Coronary artery (tissue), 2 donors: ENCODE data around the gene DDX54.
A peak's percentile ranks its signal among the peaks of the same experiment; 100 is the strongest.

ENCODE experiments used
- DNase-seq: peaks from one replicate; pipeline ENCODE4 v3.0.0-alpha.2; 2017; ENCODE audit warnings: low spot score
- H3K27ac ChIP-seq, 2 donors: fragments of 200-600 bp; sonication (generic); one replicate each; pipeline ENCODE4 v1.5.1; 2016 to 2019
- H3K4me3 ChIP-seq: fragments of 200-600 bp; sonication (generic); 2 replicates; pipeline ENCODE4 v1.5.1; 2016; ENCODE audit warnings: mild to moderate bottlenecking, moderate library complexity
- TF ChIP-seq, protein P1 (sequence below): fragments of 200-600 bp; sonication (generic); IDR thresholded peaks from one replicate; pipeline ENCODE4 v1.5.1; 2019; ENCODE audit warnings: antibody characterized with exemption

The DDX54 gene, protein sequence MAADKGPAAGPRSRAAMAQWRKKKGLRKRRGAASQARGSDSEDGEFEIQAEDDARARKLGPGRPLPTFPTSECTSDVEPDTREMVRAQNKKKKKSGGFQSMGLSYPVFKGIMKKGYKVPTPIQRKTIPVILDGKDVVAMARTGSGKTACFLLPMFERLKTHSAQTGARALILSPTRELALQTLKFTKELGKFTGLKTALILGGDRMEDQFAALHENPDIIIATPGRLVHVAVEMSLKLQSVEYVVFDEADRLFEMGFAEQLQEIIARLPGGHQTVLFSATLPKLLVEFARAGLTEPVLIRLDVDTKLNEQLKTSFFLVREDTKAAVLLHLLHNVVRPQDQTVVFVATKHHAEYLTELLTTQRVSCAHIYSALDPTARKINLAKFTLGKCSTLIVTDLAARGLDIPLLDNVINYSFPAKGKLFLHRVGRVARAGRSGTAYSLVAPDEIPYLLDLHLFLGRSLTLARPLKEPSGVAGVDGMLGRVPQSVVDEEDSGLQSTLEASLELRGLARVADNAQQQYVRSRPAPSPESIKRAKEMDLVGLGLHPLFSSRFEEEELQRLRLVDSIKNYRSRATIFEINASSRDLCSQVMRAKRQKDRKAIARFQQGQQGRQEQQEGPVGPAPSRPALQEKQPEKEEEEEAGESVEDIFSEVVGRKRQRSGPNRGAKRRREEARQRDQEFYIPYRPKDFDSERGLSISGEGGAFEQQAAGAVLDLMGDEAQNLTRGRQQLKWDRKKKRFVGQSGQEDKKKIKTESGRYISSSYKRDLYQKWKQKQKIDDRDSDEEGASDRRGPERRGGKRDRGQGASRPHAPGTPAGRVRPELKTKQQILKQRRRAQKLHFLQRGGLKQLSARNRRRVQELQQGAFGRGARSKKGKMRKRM

DNA sequence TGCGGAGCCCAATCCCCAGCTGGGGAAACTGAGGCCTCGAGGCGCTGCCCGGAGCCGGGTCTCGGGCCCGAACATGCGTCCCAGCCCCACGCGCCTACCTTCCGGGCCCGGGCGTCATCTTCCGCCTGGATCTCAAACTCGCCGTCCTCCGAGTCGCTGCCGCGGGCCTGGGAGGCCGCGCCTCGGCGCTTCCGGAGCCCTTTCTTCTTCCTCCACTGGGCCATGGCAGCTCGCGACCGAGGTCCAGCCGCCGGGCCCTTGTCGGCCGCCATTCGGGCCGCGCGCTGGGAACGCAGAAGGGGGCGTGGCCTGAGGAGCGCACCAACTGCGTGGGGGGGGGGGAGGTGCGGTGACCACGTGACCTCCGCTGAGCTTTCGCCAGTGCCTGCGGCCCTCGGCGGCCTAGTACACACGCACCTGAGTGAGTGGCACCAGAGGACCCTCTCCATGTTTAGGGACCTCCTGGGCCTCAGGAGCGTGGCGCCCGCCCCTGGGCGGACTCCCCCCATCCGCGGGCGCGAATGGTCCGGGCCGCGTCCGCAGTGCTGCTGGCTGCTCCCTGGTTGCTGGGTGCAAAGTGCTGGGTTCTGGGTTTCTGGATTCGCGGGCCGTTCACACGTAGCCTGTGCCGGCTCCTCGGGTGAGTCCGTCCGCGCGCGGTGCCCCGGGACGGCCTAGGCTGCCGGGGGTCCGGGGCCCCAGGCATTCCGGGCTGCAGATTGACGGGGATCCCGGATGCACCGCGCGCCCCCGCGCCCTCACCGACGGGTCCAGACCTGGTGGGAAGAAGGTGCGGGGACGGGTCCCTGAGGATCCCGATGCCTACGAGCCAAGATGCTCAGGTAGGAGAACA lies at the start of gene DDX54, which contains the start of gene RITA1:
DDX54 (minus strand) TSS at position 299 of the 853 bp plus-strand sequence; CDS start at position 272, 27 bp downstream.
RITA1 (plus strand) TSS at position 542 of the 853 bp plus-strand sequence. CDS start 1,026 bp downstream, outside the sequence.
- TF ChIP-seq, protein P1, sequence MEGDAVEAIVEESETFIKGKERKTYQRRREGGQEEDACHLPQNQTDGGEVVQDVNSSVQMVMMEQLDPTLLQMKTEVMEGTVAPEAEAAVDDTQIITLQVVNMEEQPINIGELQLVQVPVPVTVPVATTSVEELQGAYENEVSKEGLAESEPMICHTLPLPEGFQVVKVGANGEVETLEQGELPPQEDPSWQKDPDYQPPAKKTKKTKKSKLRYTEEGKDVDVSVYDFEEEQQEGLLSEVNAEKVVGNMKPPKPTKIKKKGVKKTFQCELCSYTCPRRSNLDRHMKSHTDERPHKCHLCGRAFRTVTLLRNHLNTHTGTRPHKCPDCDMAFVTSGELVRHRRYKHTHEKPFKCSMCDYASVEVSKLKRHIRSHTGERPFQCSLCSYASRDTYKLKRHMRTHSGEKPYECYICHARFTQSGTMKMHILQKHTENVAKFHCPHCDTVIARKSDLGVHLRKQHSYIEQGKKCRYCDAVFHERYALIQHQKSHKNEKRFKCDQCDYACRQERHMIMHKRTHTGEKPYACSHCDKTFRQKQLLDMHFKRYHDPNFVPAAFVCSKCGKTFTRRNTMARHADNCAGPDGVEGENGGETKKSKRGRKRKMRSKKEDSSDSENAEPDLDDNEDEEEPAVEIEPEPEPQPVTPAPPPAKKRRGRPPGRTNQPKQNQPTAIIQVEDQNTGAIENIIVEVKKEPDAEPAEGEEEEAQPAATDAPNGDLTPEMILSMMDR: no peak
- peak within 1 kb of the TSS; percentile 76 for H3K4me3 ChIP-seq
- DNase-seq: peak; percentile 91
- H3K27ac ChIP-seq: peak within 1 kb of the TSS; percentile 84 to 88

DNA sequence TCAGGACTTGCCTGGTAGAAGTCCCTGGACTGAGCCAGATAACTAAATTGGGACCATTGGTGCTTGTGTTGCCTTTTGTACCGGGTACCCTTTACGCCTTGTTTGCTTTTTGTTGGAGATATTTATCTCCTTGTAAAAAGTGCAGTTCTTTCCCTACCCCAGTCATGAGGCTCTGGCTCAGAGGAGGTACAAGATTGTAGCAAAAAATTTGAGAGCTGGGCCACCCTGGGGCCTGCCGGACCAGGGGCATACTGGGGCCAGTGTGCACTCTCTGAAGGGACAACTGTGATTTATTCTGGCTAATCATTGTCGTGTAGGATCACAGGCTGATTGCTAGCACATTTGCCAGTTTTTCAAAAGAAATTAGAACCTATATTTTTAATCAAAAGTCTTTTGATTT lies 49.2 kb upstream of the DDX54 start:
- Histone ChIP-seq H3K27ac (no peak overlapping the region), H3K4me3 (no peak overlapping the region)
- TF ChIP-seq, protein P1: no peak
- no peak for DNase-seq

DNA sequence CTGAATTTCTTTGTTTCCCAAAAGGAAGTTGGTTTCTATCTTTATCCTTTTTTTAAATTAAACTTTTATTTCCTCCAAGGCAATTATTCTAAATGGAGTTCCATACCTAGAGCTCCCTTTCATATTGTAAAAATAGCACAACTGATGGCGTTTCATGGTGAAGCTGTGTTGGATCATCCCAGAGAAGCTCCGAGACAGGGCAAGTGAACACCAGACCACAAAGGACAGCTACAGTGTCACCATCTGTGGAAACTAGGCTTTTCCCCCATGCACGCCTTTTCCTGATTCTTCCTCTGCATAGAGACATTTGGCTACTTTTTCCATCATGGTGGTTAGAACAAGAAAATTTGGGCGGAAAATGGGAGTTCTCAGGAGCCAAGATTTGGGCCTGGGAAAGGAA lies 48.7 kb upstream of the DDX54 start:
- no peak for DNase-seq

DNA sequence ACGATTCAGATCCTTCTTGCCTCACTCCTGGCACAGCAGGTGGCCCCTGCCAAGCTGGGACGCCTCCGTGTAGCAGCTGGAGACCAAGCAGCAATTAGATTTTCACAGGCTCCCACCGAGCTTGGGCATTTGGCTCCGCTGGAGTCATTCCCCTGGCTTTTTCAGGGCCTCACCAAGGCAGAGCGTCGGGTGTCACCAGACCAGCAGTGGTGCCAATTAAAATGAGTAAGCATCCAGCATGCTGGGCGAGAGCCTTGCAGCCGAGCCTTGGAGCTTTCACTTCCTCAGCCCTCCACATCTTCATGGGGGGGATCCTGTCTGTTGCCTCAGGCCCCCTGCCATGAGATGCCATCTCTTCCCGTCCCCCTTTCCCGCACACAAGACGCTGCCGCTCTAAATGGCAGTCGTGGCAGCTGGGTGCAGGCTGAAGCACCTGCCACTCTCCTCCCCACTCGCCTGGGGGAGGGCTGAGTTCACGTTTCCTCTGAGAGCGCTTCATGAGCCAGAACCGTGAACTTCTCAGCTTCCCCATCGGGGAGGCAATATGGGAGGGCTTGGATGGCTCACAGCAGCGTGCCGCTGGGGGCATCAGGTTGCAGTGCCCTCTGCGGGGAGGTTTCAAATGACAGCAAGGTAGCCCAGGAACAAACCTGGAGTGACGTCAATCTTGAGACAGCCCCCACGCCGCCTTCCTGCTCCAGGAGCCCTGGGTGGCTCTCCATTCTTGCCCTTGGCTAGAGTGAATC lies 47.7 kb upstream of the DDX54 start:
- peak overlapping the region; percentile 44 for H3K4me3 ChIP-seq
- DNase-seq: no peak

More for the DNA sequence above, 48.7 kb upstream of the DDX54 start:
- Histone ChIP-seq H3K4me3 (no peak overlapping the region), H3K27ac (peak overlapping the region in 1 of 2 donors; percentile 79)
- TF ChIP-seq, protein P1: no peak

DNA sequence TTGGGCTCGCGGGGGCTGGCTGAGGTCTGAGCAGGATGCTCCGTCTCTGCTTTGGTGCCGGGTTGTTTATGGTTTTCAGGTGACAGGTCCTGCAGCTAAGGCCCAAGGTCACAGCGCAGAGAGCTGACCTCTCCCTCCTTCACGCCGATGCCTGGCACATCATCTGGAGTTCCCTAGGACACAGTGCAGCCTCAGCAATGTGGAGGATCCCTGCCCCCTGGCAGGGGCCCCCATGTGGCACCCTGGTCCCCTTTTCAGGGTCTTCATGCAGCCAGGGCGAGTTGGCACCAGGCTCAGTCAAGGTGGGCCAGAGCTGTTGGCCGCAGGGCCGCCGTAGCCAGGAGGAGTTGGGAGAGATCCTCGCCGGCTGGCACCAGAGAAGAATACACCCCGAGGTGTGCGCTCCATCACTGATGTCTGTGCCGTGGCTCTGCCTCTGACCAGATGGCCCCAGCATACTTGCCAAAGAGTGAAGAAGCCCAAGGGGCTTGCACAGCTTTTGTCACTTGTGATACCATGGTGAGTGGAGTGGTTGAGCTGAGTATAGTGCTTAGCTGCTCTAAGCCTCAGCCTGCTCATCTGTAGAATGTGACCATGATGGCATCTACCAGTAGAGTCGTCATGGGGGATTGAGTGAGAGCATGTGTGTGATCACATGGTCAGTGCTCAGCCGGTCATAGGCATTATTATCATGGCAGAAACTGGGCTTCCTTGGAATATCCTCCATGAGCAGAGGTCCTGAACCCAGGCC lies 47.0 kb upstream of the DDX54 start:
- TF ChIP-seq, protein P1: no peak
- H3K4me3 ChIP-seq: peak overlapping the region; percentile 44
- DNase-seq: no peak
- H3K27ac ChIP-seq: peak overlapping the region; percentile 79 to 89

More for the DNA sequence above, 47.7 kb upstream of the DDX54 start:
- H3K27ac ChIP-seq: peak overlapping the region; percentile 79 to 89
- TF ChIP-seq, protein P1: no peak
